ENCODE results near the gene AARS2.

- TF ChIP-seq POLR2A (IDR thresholded peaks at IDR 0.05; ENCODE audit: low read depth, low read length) = no peak
- no peak for TF ChIP-seq POLR2AphosphoS5 (IDR thresholded peaks at IDR 0.05; ENCODE audit: low read depth, low read length)
Observed at GRCh38 chr6:44275271-44275748, 37.8 kb downstream of the AARS2 start.

Data from GM12891 (cell line).